Measurements from ENCODE around the gene FUT2. TPM values are rescaled to one million over a fixed set of nuclear protein-coding genes. Genes with fewer than 3 reads are reported as not detected.

Gene FUT2
- total RNA-seq, 1 donor from 2014 or later, result 1.5 TPM

GRCh38 chr19:48702701-48703100, 6.9 kb downstream of the FUT2 start:
- TF ChIP-seq CTCF (IDR thresholded peaks at IDR 0.05; ENCODE audit: unreplicated experiment), result no peak
- H3K4me1 Mint-ChIP-seq (ENCODE audit: unreplicated experiment), result peaks cover 8% of the 10 kb centered on the region
- H3K27ac Mint-ChIP-seq (ENCODE audit: unreplicated experiment), result no peak overlapping the region
- DNase-seq (ENCODE audit: low spot score), result no peak
- H3K36me3 Mint-ChIP-seq (ENCODE audit: low read depth, unreplicated experiment), result peaks cover 8% of the 10 kb centered on the region
- peak overlapping the region; percentile 11 for H3K4me3 Mint-ChIP-seq (ENCODE audit: unreplicated experiment)
- H3K27me3 Mint-ChIP-seq (ENCODE audit: unreplicated experiment), result peaks cover 4% of the 10 kb centered on the region
- no peaks in the 10 kb centered on the region for H3K9me3 Mint-ChIP-seq (ENCODE audit: unreplicated experiment)

- Mint-ChIP-seq H3K9me3 (ENCODE audit: unreplicated experiment) (no peaks in the 10 kb centered on the region), H3K4me3 (ENCODE audit: unreplicated experiment) (no peak overlapping the region), H3K4me1 (ENCODE audit: unreplicated experiment) (peaks cover 4% of the 10 kb centered on the region), H3K27ac (ENCODE audit: unreplicated experiment) (no peak overlapping the region), H3K27me3 (ENCODE audit: unreplicated experiment) (peaks cover 5% of the 10 kb centered on the region), H3K36me3 (ENCODE audit: low read depth, unreplicated experiment) (peaks cover 8% of the 10 kb centered on the region)
- DNase-seq (ENCODE audit: low spot score), result no peak
- TF ChIP-seq CTCF (IDR thresholded peaks at IDR 0.05; ENCODE audit: unreplicated experiment), result no peak
Observed at GRCh38 chr19:48703316-48703715, 7.5 kb downstream of the FUT2 start.

GRCh38 chr19:48705431-48705830, 9.7 kb downstream of the FUT2 start:
- Mint-ChIP-seq H3K4me1 (ENCODE audit: unreplicated experiment) (no peaks in the 10 kb centered on the region), H3K36me3 (ENCODE audit: low read depth, unreplicated experiment) (peaks cover 8% of the 10 kb centered on the region), H3K4me3 (ENCODE audit: unreplicated experiment) (no peak overlapping the region), H3K27ac (ENCODE audit: unreplicated experiment) (no peak overlapping the region), H3K27me3 (ENCODE audit: unreplicated experiment) (peaks cover 6% of the 10 kb centered on the region), H3K9me3 (ENCODE audit: unreplicated experiment) (no peaks in the 10 kb centered on the region)
- no peak for TF ChIP-seq CTCF (IDR thresholded peaks at IDR 0.05; ENCODE audit: unreplicated experiment)
- DNase-seq (ENCODE audit: low spot score), result no peak

- H3K27me3 Mint-ChIP-seq (ENCODE audit: unreplicated experiment), result peaks cover 16% of the 10 kb centered on the region
- DNase-seq (ENCODE audit: low spot score), result no peak
- peak overlapping the region; percentile 57 for H3K4me3 Mint-ChIP-seq (ENCODE audit: unreplicated experiment)
- H3K27ac Mint-ChIP-seq (ENCODE audit: unreplicated experiment), result no peak overlapping the region
- H3K9me3 Mint-ChIP-seq (ENCODE audit: unreplicated experiment), result no peaks in the 10 kb centered on the region
- no peaks in the 10 kb centered on the region for H3K36me3 Mint-ChIP-seq (ENCODE audit: low read depth, unreplicated experiment)
- H3K4me1 Mint-ChIP-seq (ENCODE audit: unreplicated experiment), result no peaks in the 10 kb centered on the region
- no peak for TF ChIP-seq CTCF (IDR thresholded peaks at IDR 0.05; ENCODE audit: unreplicated experiment)
Observed at GRCh38 chr19:48708471-48708870, 12.7 kb downstream of the FUT2 start.

- no peak for DNase-seq (ENCODE audit: low spot score)
- Mint-ChIP-seq H3K4me1 (ENCODE audit: unreplicated experiment) (peaks cover 4% of the 10 kb centered on the region), H3K27ac (ENCODE audit: unreplicated experiment) (no peak overlapping the region), H3K36me3 (ENCODE audit: low read depth, unreplicated experiment) (no peaks in the 10 kb centered on the region), H3K9me3 (ENCODE audit: unreplicated experiment) (no peaks in the 10 kb centered on the region), H3K4me3 (ENCODE audit: unreplicated experiment) (no peak overlapping the region), H3K27me3 (ENCODE audit: unreplicated experiment) (peaks cover 14% of the 10 kb centered on the region)
- no peak for TF ChIP-seq CTCF (IDR thresholded peaks at IDR 0.05; ENCODE audit: unreplicated experiment)
Observed at GRCh38 chr19:48711106-48711662, 15.4 kb downstream of the FUT2 start.

All from endothelial cell (in vitro differentiated cells).